GM18907 (cell line): ENCODE data around the gene MRTFB.

Source experiments
- ATAC-seq: cut with Tn5 transposase; IDR thresholded peaks from one replicate; pipeline ENCODE4 v1.9.1; 2021; ENCODE audit warnings: mild to moderate bottlenecking, moderate library complexity; ENCODE audit not compliant: unreplicated experiment

MRTFB gene

GRCh38 chr16:14283786-14284185 lies 212.7 kb downstream of the MRTFB start:
- ATAC-seq: no peak

- ATAC-seq: no peak
Observed at GRCh38 chr16:14284371-14284770, 213.3 kb downstream of the MRTFB start.

DNA sequence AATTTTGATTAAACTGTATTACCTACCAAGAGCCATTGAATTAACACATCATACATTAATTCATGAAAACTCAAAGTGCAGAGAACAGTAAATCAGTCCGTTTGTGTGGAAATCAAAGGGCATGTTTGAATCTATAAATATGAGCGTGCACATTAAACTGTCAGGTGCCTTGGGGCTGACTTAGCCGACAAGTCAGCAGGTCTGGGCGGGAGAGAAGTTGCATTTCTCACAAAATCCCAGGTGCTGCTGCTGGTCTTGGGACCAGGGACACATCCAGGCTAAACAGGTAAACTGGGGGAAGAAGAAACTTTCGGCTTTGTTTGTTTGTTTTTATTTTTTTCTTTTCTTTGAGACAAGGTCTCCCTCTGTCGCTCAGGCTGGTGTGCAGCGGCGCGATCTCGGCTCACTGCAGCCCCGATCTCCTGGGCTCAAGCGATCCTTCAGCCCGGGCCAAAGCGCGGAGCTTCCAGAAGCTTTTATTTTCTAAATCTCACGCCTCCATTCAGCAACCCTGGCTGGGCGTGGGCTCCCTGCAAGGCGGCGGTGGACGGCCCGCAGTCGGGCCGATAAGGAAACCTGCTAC lies 213.9 kb downstream of the MRTFB start:
- peak; percentile 46 for ATAC-seq

DNA sequence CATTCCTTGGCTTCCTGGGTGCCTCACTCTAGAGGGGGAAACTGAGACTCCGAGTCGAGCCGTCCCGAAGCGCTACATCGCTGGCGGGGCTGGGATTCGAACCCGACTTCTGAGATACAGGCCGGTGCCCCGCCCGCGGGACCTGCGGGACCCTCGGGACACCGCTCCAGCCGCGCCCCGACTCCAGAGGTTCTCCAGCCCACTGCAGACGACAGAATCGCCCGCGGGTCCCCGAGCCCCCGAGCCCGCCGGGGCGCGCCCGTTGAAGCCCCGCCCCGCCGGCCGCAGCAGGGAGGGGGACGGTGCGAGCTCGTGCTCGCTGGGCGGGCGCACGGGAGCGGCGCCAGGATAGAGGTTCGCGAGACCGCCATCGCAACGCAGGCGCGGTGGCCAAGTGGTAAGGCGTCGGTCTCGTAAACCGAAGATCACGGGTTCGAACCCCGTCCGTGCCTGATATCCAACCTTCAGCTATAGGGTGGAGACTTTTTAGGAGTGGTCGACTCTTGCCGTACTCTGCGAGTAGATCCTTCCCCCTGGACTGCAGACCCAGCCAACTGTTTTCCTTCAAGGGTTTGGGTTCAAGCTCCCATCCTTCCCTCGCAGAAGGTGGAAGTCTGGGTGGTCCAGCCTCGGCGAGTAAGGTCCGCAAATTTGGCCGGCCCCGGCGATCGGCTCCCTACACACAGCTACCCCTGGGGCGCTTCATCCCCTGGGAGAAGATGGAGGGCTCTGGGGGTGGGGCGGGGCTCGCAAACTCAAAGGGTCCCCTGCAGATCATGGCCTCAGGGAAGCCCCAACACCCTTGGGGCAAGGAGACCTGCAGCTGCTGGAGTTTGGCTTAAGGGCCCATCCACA lies 214.6 kb downstream of the MRTFB start:
- ATAC-seq: peak; percentile 77

DNA sequence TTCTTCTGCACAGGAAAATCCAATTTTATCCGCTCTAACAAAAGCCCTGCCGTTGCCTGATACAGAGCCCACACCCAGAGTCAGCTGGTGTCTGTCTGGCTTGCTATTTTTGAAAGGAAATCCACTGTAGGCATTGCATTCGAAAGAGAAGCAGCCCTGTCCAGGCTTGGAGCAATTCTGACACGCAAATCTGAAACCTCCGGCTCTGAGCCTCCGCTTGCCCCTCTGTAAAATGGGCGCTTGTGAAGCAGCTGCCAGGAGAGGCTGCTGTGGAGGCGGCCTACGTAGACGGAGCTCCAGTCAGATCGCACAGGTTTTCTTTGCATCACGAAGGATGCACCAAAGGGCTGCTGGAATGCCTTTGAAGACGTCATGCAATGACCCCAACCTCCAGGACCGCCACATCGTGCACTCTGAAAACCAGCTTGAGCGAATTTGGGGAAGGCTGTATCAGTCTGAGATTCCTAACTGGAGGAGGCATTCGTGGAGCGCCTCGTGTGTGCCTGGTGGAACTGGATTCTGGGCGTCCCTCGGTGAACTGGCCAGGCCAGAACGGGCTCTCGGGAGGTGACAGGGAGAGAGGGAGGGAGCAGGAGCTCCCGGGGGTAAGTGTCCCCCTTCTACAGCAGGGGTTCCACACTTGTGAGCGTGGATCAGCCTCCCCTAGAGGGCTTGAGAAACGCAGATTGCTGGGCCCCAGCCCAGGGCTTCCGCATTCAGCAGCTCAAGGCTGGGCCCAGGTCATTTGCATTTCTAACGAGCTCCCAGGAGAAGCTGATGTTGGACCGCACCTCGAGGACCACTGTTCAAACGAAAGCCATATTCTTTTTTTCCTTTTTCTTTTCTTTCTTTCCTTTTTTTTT lies 215.5 kb downstream of the MRTFB start:
- peak; percentile 5 for ATAC-seq

DNA sequence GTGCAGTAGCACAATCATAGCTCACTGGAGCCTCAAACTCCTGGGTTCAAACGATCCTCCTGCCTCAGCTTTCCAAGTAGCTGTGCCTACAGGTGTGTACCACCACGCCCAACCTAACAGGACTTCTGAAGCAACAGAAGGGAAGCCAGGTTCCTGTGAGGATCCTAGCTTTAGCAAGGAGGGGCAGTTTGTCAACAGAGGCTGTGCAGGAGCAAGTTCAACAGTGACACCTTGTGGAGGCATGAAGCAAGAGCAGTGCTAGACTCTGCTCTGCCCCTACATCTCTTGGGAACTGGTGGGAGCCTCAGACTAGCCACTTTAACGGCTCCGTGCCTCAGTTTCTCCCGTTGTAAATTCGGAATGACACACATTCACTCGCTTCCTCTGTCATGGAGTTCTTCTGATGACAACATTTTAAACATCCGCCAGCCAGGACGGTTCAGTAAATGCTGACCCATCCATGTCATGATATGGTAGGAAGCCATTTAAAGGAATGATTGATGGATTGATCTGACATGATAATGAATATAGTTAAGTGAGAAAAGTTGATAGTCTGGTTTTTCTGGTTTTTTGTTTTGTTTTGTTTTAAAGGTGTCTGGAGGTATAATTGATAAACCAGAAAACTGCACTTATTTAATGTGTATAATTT lies 218.7 kb downstream of the MRTFB start:
- ATAC-seq: no peak

DNA sequence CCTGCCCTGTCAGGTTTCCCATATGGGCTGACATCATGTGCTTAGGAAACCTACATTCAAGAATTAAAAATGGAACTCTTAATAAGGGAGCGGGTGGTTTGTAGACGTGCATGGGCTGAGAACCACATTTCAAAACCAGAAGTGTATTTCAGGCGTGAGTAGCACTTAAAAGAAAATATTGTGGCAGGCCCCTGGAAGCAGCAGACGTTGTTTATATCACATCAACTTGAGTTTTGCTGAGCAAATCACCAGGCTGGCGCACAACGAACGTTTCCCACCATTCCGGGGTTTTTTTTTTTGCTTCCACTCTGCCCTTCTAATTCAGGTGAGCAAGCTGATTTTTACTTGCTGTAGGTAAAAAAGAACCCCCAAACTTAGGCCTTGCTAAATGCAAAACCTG lies 220.2 kb downstream of the MRTFB start:
- no peak for ATAC-seq

DNA sequence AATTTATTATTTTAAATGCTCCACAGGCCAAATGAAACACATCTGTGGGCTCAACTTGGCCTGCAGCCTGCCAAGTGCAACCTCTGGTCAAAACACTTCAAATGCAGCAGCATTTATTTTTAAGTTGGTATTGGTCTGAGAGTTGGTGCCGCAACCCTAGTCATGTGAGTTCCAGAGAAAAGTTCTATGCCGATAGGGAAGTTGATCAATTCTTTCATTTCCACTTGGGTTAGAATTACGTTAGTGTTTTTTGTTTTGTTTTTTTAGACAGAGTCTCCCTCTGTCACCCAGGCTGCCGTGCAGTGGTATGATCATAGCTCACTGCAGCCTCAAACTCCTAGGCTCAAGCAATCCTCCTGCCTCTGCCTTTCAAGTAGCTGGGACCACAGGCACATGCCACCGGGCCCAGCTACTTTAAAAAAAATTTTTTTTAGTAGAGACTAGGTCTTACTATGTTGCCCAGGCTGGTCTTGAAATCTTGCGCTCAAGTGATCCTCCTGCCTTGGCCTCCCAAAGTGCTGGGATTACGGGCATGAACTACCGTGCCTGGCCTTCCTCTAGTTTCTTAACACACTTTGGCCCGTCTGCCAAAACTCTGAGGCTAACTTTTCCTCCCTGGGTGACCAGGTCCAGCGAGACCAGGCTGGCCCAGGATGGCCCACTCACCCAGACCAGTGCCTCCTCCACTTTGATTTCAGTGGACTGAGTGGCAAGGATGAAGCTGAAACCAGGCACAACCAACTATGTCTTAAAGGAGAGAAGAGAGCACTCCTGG lies 221.1 kb downstream of the MRTFB start:
- no peak for ATAC-seq

DNA sequence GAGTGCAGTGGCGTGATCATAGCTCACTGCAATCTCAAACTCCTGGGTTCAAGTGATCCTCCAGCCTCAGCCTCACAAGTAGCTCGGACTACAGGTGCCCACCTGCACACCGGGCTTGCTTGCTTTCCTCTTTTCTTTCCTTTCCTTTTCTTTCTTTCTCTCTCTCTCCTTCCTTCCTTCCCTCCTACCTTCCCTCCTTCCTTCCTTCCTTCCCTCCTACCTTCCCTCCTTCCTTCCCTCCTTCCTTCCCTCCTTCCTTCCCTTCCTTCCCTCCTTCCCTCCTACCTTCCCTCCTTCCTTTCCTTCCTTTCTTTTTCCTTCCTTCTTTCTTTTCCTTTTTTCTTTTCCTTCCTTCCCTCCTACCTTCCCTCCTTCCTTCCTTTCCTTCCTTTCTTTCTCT lies 225.5 kb downstream of the MRTFB start:
- ATAC-seq: no peak

GRCh38 chr16:14298374-14299122 lies 227.4 kb downstream of the MRTFB start:
- ATAC-seq: no peak

GRCh38 chr16:14300705-14301168 lies 229.6 kb downstream of the MRTFB start:
- peak; percentile 53 for ATAC-seq

DNA sequence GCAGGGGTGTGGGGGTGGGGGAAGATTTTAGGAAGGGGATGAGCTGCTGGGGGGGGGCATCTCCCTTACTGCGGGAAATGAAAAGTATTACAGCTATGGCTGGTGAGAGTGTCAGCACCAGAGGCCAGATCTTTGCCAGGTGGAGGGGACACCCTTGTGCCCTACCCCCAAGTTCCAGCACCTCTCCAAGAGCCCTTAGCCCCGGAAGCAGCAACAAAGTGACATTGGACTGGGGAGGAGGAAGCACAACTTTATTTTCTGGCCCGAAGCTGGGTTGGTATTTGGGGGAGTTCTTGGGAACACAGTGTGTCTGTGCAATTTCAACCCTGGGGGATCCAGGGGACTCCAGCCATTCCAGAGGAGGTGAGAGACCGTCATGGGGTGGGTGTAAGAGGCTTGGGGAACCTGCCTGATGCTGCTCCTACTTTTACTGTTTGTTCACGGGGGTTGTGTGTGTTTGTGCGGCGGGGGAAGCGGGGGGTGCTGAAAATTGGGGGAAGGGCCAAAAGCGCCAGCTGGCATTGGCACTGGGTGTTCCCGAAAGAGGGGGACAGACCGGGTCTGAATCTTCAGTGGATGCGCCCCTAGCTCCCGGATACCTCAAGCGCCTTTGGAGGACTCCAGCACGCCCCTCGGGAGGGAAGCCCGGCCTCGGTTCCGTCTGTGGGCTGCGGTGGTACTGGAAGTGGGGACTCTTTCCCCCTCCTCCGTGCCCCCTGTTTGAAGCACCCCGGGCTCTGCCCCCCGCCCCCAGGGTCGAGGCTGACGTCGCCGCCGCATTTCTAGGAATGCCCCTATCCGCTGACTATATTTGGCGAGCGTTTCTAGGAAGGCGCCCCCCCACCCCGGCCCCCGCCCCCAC lies 230.3 kb downstream of the MRTFB start:
- ATAC-seq: peak; percentile 25

GRCh38 chr16:14302031-14302398 lies 230.9 kb downstream of the MRTFB start:
- ATAC-seq: peak; percentile 57

- ATAC-seq: peak; percentile 30
Observed at GRCh38 chr16:14302399-14303181, 231.5 kb downstream of the MRTFB start.

DNA sequence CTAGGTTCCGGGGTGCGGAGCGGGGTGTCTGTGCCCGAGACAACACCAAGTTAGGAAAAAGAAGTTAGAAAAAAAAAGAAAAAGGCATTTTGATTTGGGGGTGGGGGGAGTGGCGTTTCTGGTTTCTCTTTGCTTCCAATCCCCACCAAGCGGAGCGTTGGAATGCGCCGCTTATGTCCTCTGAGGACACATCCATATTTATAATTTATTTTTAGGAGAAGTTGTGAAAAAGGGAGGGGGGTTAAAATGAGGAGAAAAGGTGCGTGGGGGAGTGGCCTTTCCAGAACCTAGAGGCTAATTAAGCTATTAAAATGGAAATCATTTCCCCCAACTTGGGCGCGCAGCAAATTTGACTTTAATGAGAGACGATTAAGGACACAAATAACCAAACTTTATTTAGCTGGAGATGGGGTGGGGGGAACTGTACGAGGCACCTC lies 232.1 kb downstream of the MRTFB start:
- no peak for ATAC-seq

DNA sequence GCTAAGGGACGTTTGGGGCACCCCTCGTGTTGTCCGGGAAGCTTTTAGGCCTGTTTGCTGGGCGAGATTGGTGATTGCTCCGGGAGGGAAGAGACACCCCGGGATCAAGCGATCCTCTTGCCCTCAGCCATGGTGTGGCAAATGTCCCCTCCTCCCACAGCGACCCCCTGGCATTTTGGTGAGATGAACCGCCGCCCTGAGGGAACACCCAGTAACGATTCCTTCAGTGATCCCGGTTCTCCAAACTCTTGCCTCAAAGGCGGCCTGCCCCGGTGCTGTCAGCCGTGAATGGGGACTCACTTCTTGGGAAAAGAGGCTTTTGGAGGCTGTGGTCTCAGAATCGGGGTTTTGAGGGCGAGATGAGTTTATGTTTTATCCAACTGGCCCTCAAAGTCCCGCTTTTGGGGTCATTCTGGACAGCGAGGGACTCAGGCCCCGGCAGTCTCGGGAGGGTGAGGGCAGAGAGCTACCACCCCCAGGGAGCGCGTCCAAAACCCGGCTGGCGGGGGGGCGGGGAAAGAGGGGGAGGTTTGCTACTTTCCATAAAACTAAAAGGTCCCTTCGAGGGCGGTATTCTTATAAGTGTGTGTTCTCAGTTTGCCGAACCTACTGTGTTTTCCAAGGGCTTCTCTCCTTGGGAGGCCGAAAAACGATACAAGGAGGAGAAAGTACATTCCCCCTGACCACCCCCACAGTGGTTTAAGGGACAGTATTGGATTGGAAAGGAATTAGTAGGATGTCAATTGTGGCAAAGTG lies 232.7 kb downstream of the MRTFB start:
- no peak for ATAC-seq

- ATAC-seq: no peak
Observed at GRCh38 chr16:14304891-14305460, 233.9 kb downstream of the MRTFB start.
